ENCODE results near the gene CFLAR. TPM values are rescaled to one million over a fixed set of nuclear protein-coding genes. Genes with fewer than 3 reads are reported as not detected.
"Not testable (repeated sequence)": the region's sequence is repeated elsewhere in the genome, so short reads cannot be mapped to it uniquely, and the experiment has no call there.

CFLAR gene
- total and polyA plus RNA-seq, 3 experiments from 2014 or later, result 172 to 303 (median 291) TPM

GRCh38 chr2:201172279-201172678, 56.3 kb downstream of the CFLAR start:
- Histone ChIP-seq H3K9me3 (ENCODE audit: low read length) (peaks cover 9% of the 10 kb centered on the region), H3K27me3 (ENCODE audit: insufficient read depth, low read length, poor library complexity, severe bottlenecking) (no peaks in the 10 kb centered on the region), H3K4me1 (ENCODE audit: insufficient read depth, low read length) (peaks cover under 1% of the 10 kb centered on the region), H3K36me3 (ENCODE audit: insufficient read depth, low read length) (peaks cover 3% of the 10 kb centered on the region), H3K27ac (ENCODE audit: low read depth, low read length) (no peak overlapping the region), H3K4me3 (ENCODE audit: low read length) (no peak overlapping the region)
- peaks cover 9 to 11% (median 10%) of the 10 kb centered on the region in 3 donors for H3K4me1 Mint-ChIP-seq
- peaks cover 32 to 45% (median 38%) of the 10 kb centered on the region in 5 donors for H3K9me3 Mint-ChIP-seq
- no peak overlapping the region for H3K4me3 Mint-ChIP-seq
- no peak overlapping the region for H3K27ac Mint-ChIP-seq
- ChIA-PET POLR2A (interaction anchor here (0.9 kb wide), 1 partner anchor 52 kb away, joined by 3 read pairs; no protein-coding TSS in a partner anchor), CTCF (interaction anchor here (1.2 to 1.3 kb wide), 2 partner anchors 25 to 37 kb away, joined by 3 read pairs; no protein-coding TSS in a partner anchor)
- no peaks in the 10 kb centered on the region for H3K27me3 Mint-ChIP-seq
- no peak for DNase-seq
- H3K36me3 Mint-ChIP-seq, result peaks cover 10 to 24% (median 16%) of the 10 kb centered on the region in 3 donors

GRCh38 chr2:201174687-201175086, 58.7 kb downstream of the CFLAR start:
- peaks cover 9% of the 10 kb centered on the region for H3K9me3 ChIP-seq (ENCODE audit: low read length)
- Mint-ChIP-seq H3K27ac (peak overlapping the region in 1 of 8 donors; percentile 33), H3K9me3 (peaks cover 19 to 27% (median 23%) of the 10 kb centered on the region in 5 donors), H3K36me3 (peaks cover 0 to 7% (median under 1%) of the 10 kb centered on the region in 3 donors), H3K4me3 (no peak overlapping the region), H3K27me3 (no peaks in the 10 kb centered on the region), H3K4me1 (peaks cover 12 to 15% (median 13%) of the 10 kb centered on the region in 3 donors)
- peaks cover 5% of the 10 kb centered on the region for H3K4me1 ChIP-seq (ENCODE audit: insufficient read depth, low read length)
- H3K4me3 ChIP-seq (ENCODE audit: low read length), result no peak overlapping the region
- CTCF ChIA-PET, result no interaction called here
- POLR2A ChIA-PET, result no interaction called here
- H3K27me3 ChIP-seq (ENCODE audit: insufficient read depth, low read length, poor library complexity, severe bottlenecking), result no peaks in the 10 kb centered on the region
- no peak overlapping the region for H3K27ac ChIP-seq (ENCODE audit: low read depth, low read length)
- DNase-seq, result no peak
- no peaks in the 10 kb centered on the region for H3K36me3 ChIP-seq (ENCODE audit: insufficient read depth, low read length)

- Mint-ChIP-seq H3K4me1 (peaks cover 12 to 15% (median 13%) of the 10 kb centered on the region in 3 donors), H3K36me3 (peaks cover 0 to 4% (median 0%) of the 10 kb centered on the region in 3 donors), H3K27me3 (no peaks in the 10 kb centered on the region), H3K4me3 (no peak overlapping the region), H3K27ac (peak overlapping the region in 1 of 8 donors; percentile 68), H3K9me3 (peaks cover 6 to 13% (median 12%) of the 10 kb centered on the region in 5 donors)
- ChIA-PET POLR2A (no interaction called here), CTCF (interaction anchor here (1.2 to 2.8 kb wide), 3 partner anchors 18 to 275 kb away, joined by 4 to 28 read pairs (median 10); no protein-coding TSS in a partner anchor)
- H3K27me3 ChIP-seq (ENCODE audit: insufficient read depth, low read length, poor library complexity, severe bottlenecking), result no peaks in the 10 kb centered on the region
- H3K36me3 ChIP-seq (ENCODE audit: insufficient read depth, low read length), result no peaks in the 10 kb centered on the region
- peaks cover 2% of the 10 kb centered on the region for H3K9me3 ChIP-seq (ENCODE audit: low read length)
- no peak overlapping the region for H3K4me3 ChIP-seq (ENCODE audit: low read length)
- H3K27ac ChIP-seq (ENCODE audit: low read depth, low read length), result no peak overlapping the region
- no peak for DNase-seq
- peaks cover 5% of the 10 kb centered on the region for H3K4me1 ChIP-seq (ENCODE audit: insufficient read depth, low read length)
These were observed 60.1 kb downstream of the CFLAR start for GRCh38 chr2:201176081-201176481.

- Mint-ChIP-seq H3K27me3 (no peaks in the 10 kb centered on the region), H3K4me1 (peaks cover 29 to 33% (median 32%) of the 10 kb centered on the region in 3 donors), H3K36me3 (peaks cover 0 to 5% (median 0%) of the 10 kb centered on the region in 3 donors), H3K4me3 (no peak overlapping the region), H3K9me3 (no peaks in the 10 kb centered on the region), H3K27ac (peak overlapping the region in 1 of 8 donors; percentile 68)
- ChIA-PET CTCF (interaction anchor here (1.0 kb wide), 1 partner anchor 52 kb away, joined by 6 read pairs; no protein-coding TSS in a partner anchor), POLR2A (no interaction called here)
- DNase-seq, result no peak
- H3K4me3 ChIP-seq (ENCODE audit: low read length), result no peak overlapping the region
- H3K27ac ChIP-seq (ENCODE audit: low read depth, low read length), result no peak overlapping the region
- H3K36me3 ChIP-seq (ENCODE audit: insufficient read depth, low read length), result no peaks in the 10 kb centered on the region
- H3K9me3 ChIP-seq (ENCODE audit: low read length), result no peaks in the 10 kb centered on the region
- no peaks in the 10 kb centered on the region for H3K27me3 ChIP-seq (ENCODE audit: insufficient read depth, low read length, poor library complexity, severe bottlenecking)
- peaks cover 5% of the 10 kb centered on the region for H3K4me1 ChIP-seq (ENCODE audit: insufficient read depth, low read length)
These were observed 64.0 kb downstream of the CFLAR start for GRCh38 chr2:201180010-201180409.

- H3K9me3 Mint-ChIP-seq, result no peaks in the 10 kb centered on the region
- Histone ChIP-seq H3K27ac (ENCODE audit: low read depth, low read length) (peak within 1 kb of the TSS; percentile 81), H3K27me3 (ENCODE audit: insufficient read depth, low read length, poor library complexity, severe bottlenecking) (no peaks in the 10 kb centered on the region), H3K4me3 (ENCODE audit: low read length) (peak within 1 kb of the TSS; percentile 93), H3K36me3 (ENCODE audit: insufficient read depth, low read length) (no peaks in the 10 kb centered on the region), H3K9me3 (ENCODE audit: low read length) (no peaks in the 10 kb centered on the region), H3K4me1 (ENCODE audit: insufficient read depth, low read length) (peaks cover 23% of the 10 kb centered on the region)
- peaks cover 44 to 50% (median 49%) of the 10 kb centered on the region in 3 donors for H3K4me1 Mint-ChIP-seq
- peaks cover 0 to 20% (median 3%) of the 10 kb centered on the region in 3 donors for H3K36me3 Mint-ChIP-seq
- DNase-seq, result peak in 3 of 5 donors; percentile 22 to 79 (median 60)
- H3K27ac Mint-ChIP-seq, result peak within 1 kb of the TSS; percentile 76 to 97 (median 92)
- POLR2A ChIA-PET, result interaction anchor here (0.6 to 1.7 kb wide), 12 partner anchors 8 to 470 kb away, joined by 3 to 21 read pairs (median 4); partner anchors contain the start of genes CFLAR, CLK1 and NIF3L1
- H3K4me3 Mint-ChIP-seq, result peak within 1 kb of the TSS; percentile 88 to 97 (median 92)
- no peaks in the 10 kb centered on the region for H3K27me3 Mint-ChIP-seq
- CTCF ChIA-PET, result interaction anchor here (1.0 to 3.3 kb wide), 18 partner anchors 9 to 281 kb away, joined by 3 to 74 read pairs (median 4); partner anchors contain the start of genes ORC2, STRADB and TRAK2
These were observed 66.8 kb downstream of the CFLAR start, which contains the start of gene CASP10 for GRCh38 chr2:201182650-201183364. CASP10 (plus strand) TSS chr2:201183141; CDS start chr2:201185778, 2,637 bp downstream.

GRCh38 chr2:201183365-201183727, 67.4 kb downstream of the CFLAR start:
- H3K9me3 Mint-ChIP-seq, result no peaks in the 10 kb centered on the region
- H3K36me3 Mint-ChIP-seq, result peaks cover 1 to 23% (median 5%) of the 10 kb centered on the region in 3 donors
- Histone ChIP-seq H3K9me3 (ENCODE audit: low read length) (no peaks in the 10 kb centered on the region), H3K36me3 (ENCODE audit: insufficient read depth, low read length) (no peaks in the 10 kb centered on the region), H3K4me3 (ENCODE audit: low read length) (peak overlapping the region; percentile 93), H3K4me1 (ENCODE audit: insufficient read depth, low read length) (peaks cover 27% of the 10 kb centered on the region), H3K27ac (ENCODE audit: low read depth, low read length) (peak overlapping the region; percentile 81), H3K27me3 (ENCODE audit: insufficient read depth, low read length, poor library complexity, severe bottlenecking) (no peaks in the 10 kb centered on the region)
- peak in 1 of 5 donors; percentile 33 for DNase-seq
- POLR2A ChIA-PET, result interaction anchor here (0.8 to 1.7 kb wide), 9 partner anchors 7 to 470 kb away, joined by 3 to 21 read pairs (median 4); partner anchors contain the start of genes CFLAR, CLK1 and NIF3L1
- CTCF ChIA-PET, result interaction anchor here (1.0 to 3.3 kb wide), 17 partner anchors 9 to 282 kb away, joined by 3 to 74 read pairs (median 5); partner anchors contain the start of genes ORC2, STRADB and TRAK2
- H3K27me3 Mint-ChIP-seq, result no peaks in the 10 kb centered on the region
- peak overlapping the region in 7 of 8 donors; percentile 76 to 97 (median 93) for H3K27ac Mint-ChIP-seq
- H3K4me1 Mint-ChIP-seq, result peaks cover 46 to 55% (median 54%) of the 10 kb centered on the region in 3 donors
- peak overlapping the region; percentile 88 to 97 (median 92) for H3K4me3 Mint-ChIP-seq

GRCh38 chr2:201183835-201184234, 67.9 kb downstream of the CFLAR start:
- CTCF ChIA-PET, result interaction anchor here (1.5 to 3.3 kb wide), 6 partner anchors 8 to 282 kb away, joined by 3 to 74 read pairs (median 7); no protein-coding TSS in a partner anchor
- Histone ChIP-seq H3K4me3 (ENCODE audit: low read length) (peak overlapping the region; percentile 93), H3K27ac (ENCODE audit: low read depth, low read length) (peak overlapping the region; percentile 11), H3K4me1 (ENCODE audit: insufficient read depth, low read length) (peaks cover 27% of the 10 kb centered on the region)
- H3K9me3 Mint-ChIP-seq; H3K9me3 ChIP-seq (ENCODE audit: low read length); H3K27me3 ChIP-seq (ENCODE audit: insufficient read depth, low read length, poor library complexity, severe bottlenecking); H3K36me3 ChIP-seq (ENCODE audit: insufficient read depth, low read length); H3K27me3 Mint-ChIP-seq: not testable (repeated sequence)
- POLR2A ChIA-PET, result interaction anchor here (0.7 to 1.7 kb wide), 5 partner anchors 12 to 320 kb away, joined by 3 to 21 read pairs (median 3); partner anchors contain the start of genes CFLAR and CLK1
- peak in 1 of 5 donors; percentile 28 for DNase-seq
- Mint-ChIP-seq H3K4me1 (peaks cover 49 to 59% (median 57%) of the 10 kb centered on the region in 3 donors), H3K4me3 (peak overlapping the region; percentile 84 to 97 (median 89)), H3K27ac (peak overlapping the region; percentile 73 to 94 (median 88)), H3K36me3 (peaks cover 4 to 26% (median 8%) of the 10 kb centered on the region in 3 donors)
